CD4-positive, alpha-beta T cell (primary cell): ENCODE data around the gene TNP2. TPM values are rescaled to one million over a fixed set of nuclear protein-coding genes. Genes with fewer than 3 reads are reported as not detected.

ENCODE experiments used
- ATAC-seq: fragments of 200-7000 bp; cut with Tn5 transposase; one replicate; pipeline ENCODE4 v1.10.0; 2022; ENCODE audit warnings: mild to moderate bottlenecking; ENCODE audit not compliant: poor library complexity
- CTCF ChIA-PET: fragments of 350-600 bp; sonication (Branson Sonifier 250); formaldehyde crosslinking; loops from one replicate; lab custom pipeline; 2021; ENCODE audit warnings: antibody characterized with exemption, inconsistent platforms; lab: Charles Lee
- POLR2A ChIA-PET: fragments of 350-600 bp; sonication (Branson Sonifier 250); formaldehyde crosslinking; loops from one replicate; lab custom pipeline; 2021; ENCODE audit warnings: antibody characterized with exemption, inconsistent platforms; lab: Charles Lee
- DNase-seq, 14 experiments: peaks; one replicate each; pipeline ENCODE4 v3.0.0-alpha.2; 2013 to 2020; ENCODE audit warnings: mixed read lengths in 2 of 14
- H3K27ac ChIP-seq, 2 donors: one replicate each; pipeline versions ENCODE4 v1.5.1 to v1.7.0; 2013; ENCODE audit warnings: low read length in 2 of 2, low read depth in 1 of 2, mild to moderate bottlenecking in 1 of 2
- H3K27me3 ChIP-seq, 2 experiments: 1 replicate in 1 of 2; 2 replicates in 1 of 2; pipeline versions ENCODE4 v1.6.1 to v1.7.0; 2013; ENCODE audit warnings: low read length in 2 of 2, control low read depth in 1 of 2, mild to moderate bottlenecking in 1 of 2, moderate library complexity in 1 of 2; ENCODE audit not compliant: insufficient read depth in 2 of 2, control insufficient read depth in 1 of 2
- H3K36me3 ChIP-seq: one replicate; pipeline ENCODE4 v1.6.1; 2013; ENCODE audit warnings: low read length, control low read depth; ENCODE audit not compliant: insufficient read depth
- H3K4me1 ChIP-seq: one replicate; pipeline ENCODE4 v1.6.1; 2013; ENCODE audit warnings: low read length, control low read depth; ENCODE audit not compliant: insufficient read depth
- H3K4me3 ChIP-seq: one replicate; pipeline ENCODE4 v1.5.1; 2013; ENCODE audit warnings: mild to moderate bottlenecking, low read length, moderate library complexity
- H3K9me3 ChIP-seq, 2 experiments: 1 replicate in 1 of 2; 2 replicates in 1 of 2; pipeline versions ENCODE4 v1.6.1 to v1.7.0; 2013; ENCODE audit warnings: low read length in 2 of 2, mild to moderate bottlenecking in 2 of 2, control low read depth in 1 of 2, moderate library complexity in 1 of 2; ENCODE audit not compliant: control insufficient read depth in 1 of 2, insufficient read depth in 1 of 2
- H3K27ac Mint-ChIP-seq: one replicate; pipeline ENCODE4 v1.8.0; 2020; ENCODE audit warnings: mixed read lengths
- H3K27me3 Mint-ChIP-seq: one replicate; pipeline ENCODE4 v1.8.0; 2021; ENCODE audit warnings: mixed read lengths
- H3K36me3 Mint-ChIP-seq: one replicate; pipeline ENCODE4 v1.8.0; 2021; ENCODE audit warnings: low read depth, mixed read lengths
- H3K4me1 Mint-ChIP-seq: one replicate; pipeline ENCODE4 v1.8.0; 2021; ENCODE audit warnings: low read depth, mixed read lengths
- H3K4me3 Mint-ChIP-seq: one replicate; pipeline ENCODE4 v1.8.0; 2020; ENCODE audit warnings: mild to moderate bottlenecking, mixed read lengths
- H3K9me3 Mint-ChIP-seq: one replicate; pipeline ENCODE4 v1.8.0; 2020; ENCODE audit warnings: mixed read lengths
- CTCF ChIP-seq: fragments of 200-600 bp; IDR thresholded peaks from one replicate; pipeline ENCODE4 v1.8.0; 2022; ENCODE audit warnings: antibody characterized with exemption, mild to moderate bottlenecking
- intact Hi-C, 2 experiments: fragments of 100-400 bp; cut with DNase I in 1 of 2; cut with micrococcal nuclease in 1 of 2; formaldehyde crosslinking; loops; one replicate each; pipeline versions ENCODE4 v1.15.1 to v1.9.0; 2023 to 2025; cut with DNase I, micrococcal nuclease
- total RNA-seq, 174 experiments: library from RNA in 2 of 174; stranded (reverse) in 2 of 174; gene quantifications; one replicate each; pipeline ENCODE4 v1.2.3 and lab custom pipeline; 2021 to 2026

TNP2 gene
- total RNA-seq, 2 experiments from 2014 or later: not detected

GRCh38 chr16:11232852-11233726 is 36.0 kb downstream of the TNP2 start:
- H3K27me3 ChIP-seq: no peaks in the 10 kb centered on the region
- no peak for TF ChIP-seq CTCF
- peak; percentile 86 for ATAC-seq
- peaks cover 58% of the 10 kb centered on the region for H3K4me1 ChIP-seq
- Mint-ChIP-seq H3K4me1 (peaks cover 58% of the 10 kb centered on the region), H3K27me3 (no peaks in the 10 kb centered on the region), H3K4me3 (peak overlapping the region; percentile 67), H3K36me3 (no peaks in the 10 kb centered on the region), H3K27ac (peak overlapping the region; percentile 95), H3K9me3 (no peaks in the 10 kb centered on the region)
- no peaks in the 10 kb centered on the region for H3K9me3 ChIP-seq
- H3K36me3 ChIP-seq: no peaks in the 10 kb centered on the region
- intact Hi-C loops: loop anchor here in 1 of 2 experiments (2.0 kb wide), 1 partner anchor 20 kb away; no protein-coding TSS in a partner anchor
- H3K27ac ChIP-seq: peak overlapping the region; percentile 86 to 87
- ChIA-PET POLR2A (interaction anchor here (0.7 to 3.4 kb wide), 10 partner anchors 8 to 510 kb away, joined by 3 to 64 read pairs (median 3); partner anchors contain the start of genes SOCS1 and TXNDC11), CTCF (interaction anchor here (1.8 to 2.4 kb wide), 2 partner anchors 19 to 22 kb away, joined by 4 to 16 read pairs; partner anchors contain the start of gene SOCS1)
- H3K4me3 ChIP-seq: peak overlapping the region; percentile 35
- DNase-seq: peak; percentile 59 to 94 (median 81)

GRCh38 chr16:11232302-11232851 is 36.7 kb downstream of the TNP2 start:
- no peaks in the 10 kb centered on the region for H3K36me3 Mint-ChIP-seq
- H3K9me3 ChIP-seq: no peaks in the 10 kb centered on the region
- H3K27ac Mint-ChIP-seq: peak overlapping the region; percentile 95
- ChIA-PET POLR2A (interaction anchor here (0.7 to 3.4 kb wide), 9 partner anchors 8 to 510 kb away, joined by 3 to 64 read pairs (median 3); partner anchors contain the start of genes SOCS1 and TXNDC11), CTCF (interaction anchor here (1.8 kb wide), 1 partner anchor 20 kb away, joined by 4 read pairs; no protein-coding TSS in a partner anchor)
- H3K27me3 Mint-ChIP-seq: no peaks in the 10 kb centered on the region
- H3K4me1 Mint-ChIP-seq: peaks cover 58% of the 10 kb centered on the region
- peak overlapping the region; percentile 86 to 87 for H3K27ac ChIP-seq
- intact Hi-C loops: loop anchor here in 1 of 2 experiments (2.0 kb wide), 1 partner anchor 20 kb away; no protein-coding TSS in a partner anchor
- no peaks in the 10 kb centered on the region for H3K36me3 ChIP-seq
- H3K4me3 Mint-ChIP-seq: peak overlapping the region; percentile 67
- no peaks in the 10 kb centered on the region for H3K27me3 ChIP-seq
- H3K4me1 ChIP-seq: peaks cover 58% of the 10 kb centered on the region
- no peak overlapping the region for H3K4me3 ChIP-seq
- ATAC-seq: no peak
- no peak for TF ChIP-seq CTCF
- no peaks in the 10 kb centered on the region for H3K9me3 Mint-ChIP-seq
- DNase-seq: no peak

GRCh38 chr16:11231367-11231970 is 37.7 kb downstream of the TNP2 start:
- intact Hi-C loops: no loop called here
- POLR2A ChIA-PET: interaction anchor here (1.1 kb wide), 1 partner anchor 23 kb away, joined by 4 read pairs; no protein-coding TSS in a partner anchor

More at GRCh38 chr16:11231367-11231970, 37.7 kb downstream of the TNP2 start:
- Mint-ChIP-seq H3K4me1 (peaks cover 58% of the 10 kb centered on the region), H3K36me3 (no peaks in the 10 kb centered on the region), H3K9me3 (no peaks in the 10 kb centered on the region), H3K27ac (peak overlapping the region; percentile 95), H3K4me3 (no peak overlapping the region), H3K27me3 (no peaks in the 10 kb centered on the region)
- DNase-seq (no peak), ATAC-seq (no peak)
- Histone ChIP-seq H3K27ac (no peak overlapping the region), H3K36me3 (no peaks in the 10 kb centered on the region), H3K27me3 (no peaks in the 10 kb centered on the region), H3K9me3 (no peaks in the 10 kb centered on the region), H3K4me3 (no peak overlapping the region), H3K4me1 (peaks cover 58% of the 10 kb centered on the region)
- CTCF ChIA-PET: no interaction called here
- TF ChIP-seq CTCF: no peak
